Erythroblast (primary cell): ENCODE results near the gene CCT5.

Source experiments
- GATA1 ChIP-seq: IDR thresholded peaks from 2 replicates; pipeline ENCODE4 v1.6.1; 2011; ENCODE audit warnings: low read depth, mild to moderate bottlenecking, control low read depth, low read length, moderate library complexity
- POLR2A ChIP-seq: IDR thresholded peaks from 2 replicates; pipeline ENCODE4 v1.6.1; 2011; ENCODE audit warnings: mild to moderate bottlenecking, low read length

DNA sequence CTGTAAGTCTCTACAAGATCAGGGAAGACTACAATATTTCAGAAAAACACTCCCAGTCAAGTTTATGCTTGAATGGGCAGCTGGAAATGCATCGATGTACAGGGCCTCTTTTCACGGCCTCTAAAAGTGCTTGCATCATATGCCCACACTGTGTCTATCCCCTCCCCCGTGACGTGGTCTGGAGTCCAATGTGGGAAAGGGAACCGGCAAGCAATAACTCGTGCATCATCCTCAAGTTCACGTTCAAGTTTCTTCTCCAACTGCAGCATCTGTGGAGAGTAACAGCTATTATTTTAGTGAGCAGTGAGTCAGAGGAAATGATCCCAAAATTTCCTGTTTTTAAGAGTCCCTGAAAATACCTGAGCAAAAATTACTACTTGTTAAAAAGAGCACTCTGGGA, 22.7 kb upstream of the CCT5 start:
- TF ChIP-seq POLR2A (no peak), GATA1 (no peak)
